Activated CD8-positive, alpha-beta memory T cell treated with anti-CD3 and anti-CD28 coated beads, Interleukin-2, amount 10 ng/mL, durations not matched to agents 7 days and 5 days (primary cell): ENCODE results near the gene ZSWIM1. TPM values are rescaled to one million over a fixed set of nuclear protein-coding genes. Genes with fewer than 3 reads are reported as not detected.

Source experiments
- ATAC-seq: fragments of 150-1000 bp; cut with Tn5 transposase; one replicate; pipeline ENCODE4 v1.10.0; 2021; ENCODE audit warnings: moderate library complexity
- CTCF ChIA-PET: fragments of 350-600 bp; sonication (Branson Sonifier 250); formaldehyde crosslinking; loops from one replicate; lab custom pipeline; 2021; ENCODE audit warnings: antibody characterized with exemption; lab: Charles Lee
- DNase-seq: peaks from one replicate; pipeline ENCODE4 v3.0.0-alpha.2; 2020
- H3K27ac Mint-ChIP-seq: one replicate; pipeline ENCODE4 v1.8.0; 2021; ENCODE audit warnings: mild to moderate bottlenecking, mixed read lengths
- H3K27me3 Mint-ChIP-seq: one replicate; pipeline ENCODE4 v1.8.0; 2021; ENCODE audit warnings: mixed read lengths
- H3K36me3 Mint-ChIP-seq: one replicate; pipeline ENCODE4 v1.8.0; 2021; ENCODE audit warnings: mild to moderate bottlenecking, mixed read lengths
- H3K4me1 Mint-ChIP-seq: one replicate; pipeline ENCODE4 v1.8.0; 2021; ENCODE audit warnings: mixed read lengths
- H3K4me3 Mint-ChIP-seq: one replicate; pipeline ENCODE4 v1.8.0; 2021; ENCODE audit warnings: mild to moderate bottlenecking, moderate library complexity, mixed read lengths
- H3K9me3 Mint-ChIP-seq: one replicate; pipeline ENCODE4 v1.8.0; 2022; ENCODE audit warnings: low read depth, mixed read lengths
- total RNA-seq, 2 experiments: library from RNA; stranded (reverse); gene quantifications; one replicate each; pipeline ENCODE4 v1.2.3, GENCODE V29; 2021

ZSWIM1 gene
- 1 to 10 TPM; 2.2 to 4.4 TPM for total RNA-seq

GRCh38 chr20:45880988-45881788, at the start of gene ZSWIM1:
Gene ZSWIM1, plus strand, starts transcription at chr20:45881227. Its CDS starts 1,366 bp downstream, at chr20:45882593.
- Mint-ChIP-seq H3K4me3 (peak within 1 kb of the TSS; percentile 78), H3K9me3 (no peaks in the 10 kb centered on the region), H3K27ac (peak within 1 kb of the TSS; percentile 61), H3K4me1 (peaks cover 42% of the 10 kb centered on the region), H3K36me3 (peaks cover 22% of the 10 kb centered on the region), H3K27me3 (peaks cover 8% of the 10 kb centered on the region)
- DNase-seq (peak; percentile 99), ATAC-seq (peak; percentile 99)
- CTCF ChIA-PET, result interaction anchor here (0.6 to 2.2 kb wide), 11 partner anchors 8 to 141 kb away, joined by 3 to 8 read pairs (median 3); partner anchors contain the start of genes CTSA and NEURL2

DNA sequence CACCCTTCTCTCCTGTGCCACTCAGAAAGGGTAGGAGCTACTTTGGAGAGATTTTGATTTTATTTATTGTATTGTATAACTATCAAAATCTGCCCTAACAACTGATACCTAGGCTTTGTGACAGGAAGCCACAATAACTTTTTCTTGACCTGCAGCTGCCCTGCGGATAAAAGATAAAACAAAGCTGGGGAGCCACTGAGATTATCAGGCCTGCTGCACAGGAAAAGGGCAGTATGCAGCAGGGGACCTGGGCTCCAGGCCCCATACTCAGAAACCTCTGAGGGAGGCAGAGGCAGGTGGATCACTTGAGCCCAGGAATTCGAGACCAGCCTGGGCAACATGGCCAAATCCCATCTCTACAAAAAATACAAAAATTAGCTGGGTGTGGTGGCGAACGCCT, 48.4 kb upstream of the ZSWIM1 start:
- no peak for DNase-seq
- Mint-ChIP-seq H3K9me3 (no peaks in the 10 kb centered on the region), H3K36me3 (peaks cover 1% of the 10 kb centered on the region), H3K4me1 (peaks cover 15% of the 10 kb centered on the region), H3K27me3 (peaks cover 7% of the 10 kb centered on the region), H3K27ac (no peak overlapping the region), H3K4me3 (peak overlapping the region; percentile 70)
- no peak for ATAC-seq
- CTCF ChIA-PET, result interaction anchor here (1.1 to 1.4 kb wide), 4 partner anchors 19 to 138 kb away, joined by 3 to 9 read pairs (median 3); partner anchors contain the start of gene UBE2C

DNA sequence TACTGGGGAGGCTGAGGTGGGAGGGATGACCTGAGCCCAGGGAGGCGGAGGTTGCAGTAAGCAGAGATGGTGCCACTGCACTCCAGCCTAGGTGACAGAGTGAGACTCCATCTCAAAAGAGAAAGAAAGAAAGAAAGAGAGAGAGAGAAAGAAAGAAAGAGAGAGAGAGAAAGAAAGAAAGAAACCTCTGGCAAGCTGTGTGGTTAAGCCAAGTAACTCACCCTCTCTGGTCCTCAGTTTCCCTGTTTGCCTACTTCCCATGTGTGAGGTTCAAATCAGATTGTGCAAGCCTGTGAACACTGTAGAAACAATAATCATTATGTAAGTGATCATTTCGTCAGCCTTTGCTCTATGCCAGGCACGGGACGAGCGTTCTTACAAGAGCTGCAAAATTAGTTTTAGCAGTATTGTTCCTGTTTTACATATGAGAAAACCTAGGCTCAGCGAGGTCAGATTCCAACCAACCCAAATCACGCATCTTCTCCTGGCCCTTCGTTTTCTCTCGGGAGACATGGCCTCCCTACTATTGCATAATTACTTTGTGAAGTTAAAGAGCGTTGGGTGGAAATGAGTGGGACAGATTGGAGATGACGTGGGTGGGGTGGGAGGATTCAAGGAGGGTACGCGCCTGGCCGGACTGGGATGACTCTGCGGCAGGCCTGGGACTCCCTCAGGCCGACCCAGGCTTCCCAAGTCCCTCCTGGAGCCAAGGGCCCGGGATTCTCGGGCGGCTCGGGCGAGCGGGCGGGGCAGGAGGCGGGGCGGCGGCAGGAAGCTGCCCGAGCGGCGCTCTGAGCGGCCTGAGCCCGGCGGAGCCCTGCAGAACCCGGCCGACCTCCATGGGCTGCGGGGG, 47.8 kb upstream of the ZSWIM1 start, which contains the start of gene SNX21:
SNX21 (plus strand) TSS at position 770 of the 853 bp plus-strand sequence. CDS start 121 bp downstream, outside the sequence.
- Mint-ChIP-seq H3K4me1 (peaks cover 15% of the 10 kb centered on the region), H3K4me3 (peak within 1 kb of the TSS; percentile 70), H3K9me3 (no peaks in the 10 kb centered on the region), H3K27ac (no peak within 1 kb of the TSS), H3K27me3 (peaks cover 7% of the 10 kb centered on the region), H3K36me3 (peaks cover 1% of the 10 kb centered on the region)
- CTCF ChIA-PET, result interaction anchor here (1.0 to 2.9 kb wide), 8 partner anchors 9 to 514 kb away, joined by 3 to 11 read pairs (median 4); partner anchors contain the start of gene UBE2C
- DNase-seq, result peak; percentile 51
- peak; percentile 84 for ATAC-seq

DNA sequence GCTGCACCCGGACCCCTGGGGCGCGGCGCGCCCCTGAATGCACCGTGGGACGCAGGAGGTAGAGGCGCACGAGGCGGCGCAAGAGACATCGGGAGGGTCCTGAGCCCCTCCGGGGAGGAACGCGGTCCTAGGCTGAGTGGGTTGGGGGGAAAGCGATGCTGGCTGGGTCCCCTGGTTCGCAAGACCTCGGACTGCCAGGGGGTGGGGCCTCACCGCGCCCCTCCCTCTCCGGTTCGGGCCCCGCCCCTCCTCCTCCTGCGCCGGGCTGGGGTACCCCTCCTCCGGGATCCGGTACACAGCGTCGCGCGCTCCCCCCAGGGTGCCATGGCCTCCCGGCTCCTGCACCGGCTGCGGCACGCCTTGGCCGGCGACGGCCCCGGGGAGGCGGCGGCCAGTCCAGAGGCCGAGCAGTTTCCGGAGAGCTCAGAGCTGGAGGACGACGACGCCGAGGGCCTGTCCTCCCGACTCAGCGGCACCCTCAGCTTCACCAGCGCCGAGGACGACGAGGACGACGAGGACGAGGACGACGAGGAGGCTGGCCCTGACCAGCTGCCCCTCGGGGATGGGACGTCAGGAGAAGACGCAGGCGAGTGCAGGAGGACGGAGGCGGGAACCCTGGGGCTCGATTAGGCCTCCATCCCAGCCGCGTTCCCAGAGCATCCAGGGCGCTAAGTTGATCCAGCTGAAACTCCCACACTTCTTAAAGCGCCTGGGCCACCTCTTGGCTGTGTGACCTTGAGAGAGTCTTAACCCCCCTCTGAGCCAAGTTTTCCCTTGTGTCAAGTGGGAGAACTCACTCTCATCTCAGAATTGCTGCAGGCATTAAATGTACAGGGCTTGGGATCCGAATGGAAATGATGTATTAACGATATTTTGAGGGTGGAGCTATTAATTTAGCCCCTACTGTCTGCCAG, 46.9 kb upstream of the ZSWIM1 start:
- peak; percentile 64 for ATAC-seq
- CTCF ChIA-PET, result interaction anchor here (1.0 to 2.9 kb wide), 8 partner anchors 10 to 515 kb away, joined by 3 to 11 read pairs (median 4); no protein-coding TSS in a partner anchor
- Mint-ChIP-seq H3K36me3 (peaks cover 1% of the 10 kb centered on the region), H3K4me3 (peak overlapping the region; percentile 70), H3K27ac (no peak overlapping the region), H3K4me1 (peaks cover 15% of the 10 kb centered on the region), H3K9me3 (no peaks in the 10 kb centered on the region), H3K27me3 (peaks cover 7% of the 10 kb centered on the region)
- peak; percentile 54 for DNase-seq

- Mint-ChIP-seq H3K4me1 (peaks cover 15% of the 10 kb centered on the region), H3K9me3 (no peaks in the 10 kb centered on the region), H3K36me3 (peaks cover 1% of the 10 kb centered on the region), H3K27ac (no peak overlapping the region), H3K4me3 (peak overlapping the region; percentile 70), H3K27me3 (peaks cover 7% of the 10 kb centered on the region)
- ATAC-seq (no peak), DNase-seq (no peak)
- CTCF ChIA-PET, result interaction anchor here (1.2 to 2.9 kb wide), 4 partner anchors 11 to 516 kb away, joined by 4 to 11 read pairs (median 4); no protein-coding TSS in a partner anchor
Observed at GRCh38 chr20:45834797-45835161, 46.2 kb upstream of the ZSWIM1 start.

- DNase-seq (no peak), ATAC-seq (no peak)
- Mint-ChIP-seq H3K4me1 (peaks cover 15% of the 10 kb centered on the region), H3K36me3 (peaks cover 1% of the 10 kb centered on the region), H3K9me3 (no peaks in the 10 kb centered on the region), H3K27ac (no peak overlapping the region), H3K27me3 (peaks cover 6% of the 10 kb centered on the region), H3K4me3 (peak overlapping the region; percentile 70)
- CTCF ChIA-PET, result interaction anchor here (2.9 kb wide), 1 partner anchor 11 kb away, joined by 11 read pairs; no protein-coding TSS in a partner anchor
Observed at GRCh38 chr20:45835329-45835765, 45.7 kb upstream of the ZSWIM1 start.

- no peak overlapping the region for H3K4me3 Mint-ChIP-seq
- no peaks in the 10 kb centered on the region for H3K9me3 Mint-ChIP-seq
- H3K4me1 Mint-ChIP-seq, result peaks cover 15% of the 10 kb centered on the region
- H3K27ac Mint-ChIP-seq, result no peak overlapping the region
- peaks cover 2% of the 10 kb centered on the region for H3K27me3 Mint-ChIP-seq
- DNase-seq (no peak), ATAC-seq (no peak)
- CTCF ChIA-PET, result interaction anchor here (2.9 kb wide), 1 partner anchor 12 kb away, joined by 11 read pairs; no protein-coding TSS in a partner anchor
- H3K36me3 Mint-ChIP-seq, result peaks cover 1% of the 10 kb centered on the region
Observed at GRCh38 chr20:45835825-45836224, 45.2 kb upstream of the ZSWIM1 start.

DNA sequence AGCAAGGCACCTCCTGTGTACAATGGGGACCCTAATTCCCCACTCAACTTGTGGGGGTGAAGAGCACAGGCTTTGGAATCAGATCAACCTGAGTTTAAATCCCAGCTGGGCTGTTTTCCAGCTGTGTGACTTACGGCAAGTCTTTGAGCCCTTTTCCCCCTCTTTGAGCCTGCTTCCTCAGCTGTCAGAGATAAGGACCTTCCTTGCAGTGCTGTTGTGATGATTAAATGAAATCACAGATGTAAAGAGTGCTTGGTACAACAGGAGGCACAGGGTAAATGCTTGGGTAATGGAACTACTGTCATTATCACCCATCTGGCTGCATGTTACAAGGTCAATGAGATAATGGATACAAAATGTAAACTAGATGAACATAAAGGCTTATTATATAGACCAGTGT, 44.2 kb upstream of the ZSWIM1 start:
- Mint-ChIP-seq H3K4me3 (no peak overlapping the region), H3K9me3 (no peaks in the 10 kb centered on the region)

GRCh38 chr20:45840700-45841198, 40.3 kb upstream of the ZSWIM1 start:
- Mint-ChIP-seq H3K36me3 (peaks cover 7% of the 10 kb centered on the region), H3K27ac (no peak overlapping the region), H3K27me3 (no peaks in the 10 kb centered on the region), H3K4me3 (no peak overlapping the region), H3K9me3 (no peaks in the 10 kb centered on the region), H3K4me1 (peaks cover 6% of the 10 kb centered on the region)
- DNase-seq (no peak), ATAC-seq (no peak)
- CTCF ChIA-PET, result interaction anchor here (1.0 kb wide), 1 partner anchor 112 kb away, joined by 3 read pairs; no protein-coding TSS in a partner anchor

More for the DNA sequence above, 44.2 kb upstream of the ZSWIM1 start:
- DNase-seq (no peak), ATAC-seq (no peak)
- H3K36me3 Mint-ChIP-seq, result peaks cover 1% of the 10 kb centered on the region
- H3K27me3 Mint-ChIP-seq, result peaks cover 2% of the 10 kb centered on the region
- H3K27ac Mint-ChIP-seq, result no peak overlapping the region
- peaks cover 15% of the 10 kb centered on the region for H3K4me1 Mint-ChIP-seq
- CTCF ChIA-PET, result no interaction called here

DNA sequence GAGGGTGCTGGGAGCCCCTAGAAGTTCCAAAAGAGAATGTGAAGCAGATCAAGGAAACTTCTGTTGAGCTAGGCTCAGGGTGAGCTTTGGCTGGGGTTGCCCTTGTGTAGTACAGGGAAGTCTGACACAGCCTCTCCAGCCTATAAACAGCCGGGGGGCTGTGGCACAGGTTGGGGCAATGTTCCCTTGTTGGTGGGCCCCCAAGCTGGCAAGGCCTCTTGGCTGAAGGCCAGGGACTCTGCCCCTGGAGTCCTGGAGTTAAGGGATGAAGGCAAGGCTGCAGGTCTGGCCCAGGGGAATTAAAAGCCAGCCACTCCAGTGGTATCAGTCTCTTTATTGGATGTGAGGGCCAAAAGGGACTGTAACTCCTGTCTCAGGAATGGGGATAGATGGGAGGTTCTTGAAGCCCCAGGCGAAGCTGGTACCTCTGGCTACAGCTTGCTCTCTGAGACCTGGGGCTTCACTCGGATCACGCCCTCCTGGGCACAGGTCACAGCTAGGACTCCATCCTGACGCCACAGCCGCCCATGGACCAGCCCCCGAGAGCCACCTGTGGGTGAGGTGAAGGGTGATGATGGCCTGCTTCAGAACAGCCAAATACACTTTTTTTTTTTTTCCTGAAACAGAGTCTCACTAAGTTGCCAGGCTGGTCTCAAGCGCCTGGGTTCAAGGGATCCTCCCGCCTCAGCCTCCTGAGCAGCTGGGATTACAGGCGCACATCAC, 39.5 kb upstream of the ZSWIM1 start:
- Mint-ChIP-seq H3K4me3 (no peak overlapping the region), H3K9me3 (no peaks in the 10 kb centered on the region), H3K27me3 (no peaks in the 10 kb centered on the region), H3K27ac (no peak overlapping the region), H3K4me1 (peaks cover 6% of the 10 kb centered on the region), H3K36me3 (peaks cover 6% of the 10 kb centered on the region)
- CTCF ChIA-PET, result interaction anchor here (1.0 kb wide), 1 partner anchor 111 kb away, joined by 3 read pairs; no protein-coding TSS in a partner anchor
- no peak for ATAC-seq
- no peak for DNase-seq

DNA sequence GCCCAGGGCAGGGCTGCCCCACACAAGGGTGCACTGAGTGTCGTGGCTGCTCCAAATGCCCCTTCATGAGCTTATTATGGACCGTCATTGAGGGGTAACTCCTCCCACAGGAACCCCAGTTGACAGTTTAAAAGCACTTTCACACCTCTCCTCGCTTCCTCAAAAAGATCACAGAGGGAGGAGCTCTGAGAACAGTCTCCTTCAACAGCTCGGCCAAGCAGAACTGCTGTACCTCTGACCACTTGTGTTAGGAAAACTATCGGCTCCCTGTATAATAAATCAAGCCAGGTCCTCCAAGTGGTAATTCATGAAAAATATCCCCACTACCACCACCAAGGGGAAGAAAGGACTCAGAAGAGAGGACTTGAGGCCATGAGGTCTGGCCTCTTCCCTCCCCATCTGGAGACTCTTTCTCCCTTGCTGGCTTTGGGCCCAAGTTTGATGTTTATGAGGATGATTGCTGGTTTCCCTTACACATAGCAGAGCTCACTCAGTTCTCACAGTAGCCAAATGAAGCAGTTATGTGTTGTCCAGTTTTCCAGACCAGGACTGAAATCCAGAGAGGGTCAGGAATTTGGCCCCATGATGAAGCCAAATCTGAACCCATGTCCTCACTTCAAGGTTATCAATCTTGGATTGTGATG, 38.7 kb upstream of the ZSWIM1 start:
- H3K4me3 Mint-ChIP-seq, result no peak overlapping the region
- peaks cover 6% of the 10 kb centered on the region for H3K4me1 Mint-ChIP-seq
- H3K9me3 Mint-ChIP-seq, result no peaks in the 10 kb centered on the region
- peak overlapping the region; percentile 38 for H3K27ac Mint-ChIP-seq
- no peaks in the 10 kb centered on the region for H3K27me3 Mint-ChIP-seq
- DNase-seq (no peak), ATAC-seq (peak; percentile 33)
- CTCF ChIA-PET, result interaction anchor here (1.0 to 1.5 kb wide), 2 partner anchors 16 to 19 kb away, joined by 3 to 4 read pairs; no protein-coding TSS in a partner anchor
- H3K36me3 Mint-ChIP-seq, result peaks cover 5% of the 10 kb centered on the region
